HepG2 (cell line): Measurements from ENCODE around the gene HSPA13.

Source experiments
- FOXJ3 ChIP-seq: sonication (generic); formaldehyde crosslinking; IDR thresholded peaks from 2 replicates; pipeline ENCODE4 v1.4.0; 2020; ENCODE audit warnings: missing genetic modification reagents, mild to moderate bottlenecking, borderline replicate concordance
- HMGXB4 ChIP-seq, 2 experiments: sonication (generic) in 1 of 2; formaldehyde crosslinking in 1 of 2; IDR thresholded peaks; 2 replicates each; pipeline versions ENCODE4 v1.4.0 to v1.6.1; 2018 to 2020; ENCODE audit warnings: missing genetic modification reagents in 2 of 2, borderline replicate concordance in 1 of 2, low read depth in 1 of 2, mild to moderate bottlenecking in 1 of 2, missing biosample characterization in 1 of 2
- KDM5A ChIP-seq: fragments of 200-600 bp; sonication (generic); IDR thresholded peaks from 2 replicates; pipeline ENCODE4 v1.7.0; 2018; ENCODE audit warnings: antibody characterized with exemption, mild to moderate bottlenecking, low read length, borderline replicate concordance
- KLF16 ChIP-seq, 2 experiments: sonication (generic) in 1 of 2; formaldehyde crosslinking in 1 of 2; IDR thresholded peaks; 2 replicates each; pipeline versions ENCODE4 v1.6.1 to v1.8.0; 2016 to 2023; ENCODE audit warnings: missing genetic modification reagents in 2 of 2, missing compliant biosample characterization in 1 of 2
- MAFF ChIP-seq: IDR thresholded peaks from 2 replicates; pipeline ENCODE4 v1.6.1; 2011; ENCODE audit warnings: low read depth, low read length, improper control_type of control experiment
- MTA3 ChIP-seq: sonication (generic); formaldehyde crosslinking; IDR thresholded peaks from 2 replicates; pipeline ENCODE4 v1.4.0; 2020; ENCODE audit warnings: missing genetic modification reagents
- PHF20 ChIP-seq: sonication (generic); formaldehyde crosslinking; IDR thresholded peaks from 2 replicates; pipeline ENCODE4 v1.5.0; 2020; ENCODE audit warnings: mild to moderate bottlenecking, missing genetic modification reagents
- POLR2AphosphoS5 ChIP-seq: IDR thresholded peaks from 2 replicates; pipeline ENCODE4 v1.6.1; 2012; ENCODE audit warnings: low read depth, low read length
- SNAPC5 ChIP-seq: sonication (generic); formaldehyde crosslinking; IDR thresholded peaks from 2 replicates; pipeline ENCODE4 v1.8.1; 2023; ENCODE audit warnings: mild to moderate bottlenecking, missing genetic modification reagents, borderline replicate concordance
- ZBTB2 ChIP-seq: sonication (generic); formaldehyde crosslinking; IDR thresholded peaks from 2 replicates; pipeline ENCODE4 v1.8.0; 2022; ENCODE audit warnings: low read depth, missing genetic modification reagents
- ZIK1 ChIP-seq: sonication (generic); formaldehyde crosslinking; IDR thresholded peaks from 2 replicates; pipeline ENCODE4 v1.5.0; 2020; ENCODE audit warnings: mild to moderate bottlenecking, low read depth, missing genetic modification reagents, borderline replicate concordance
- TF ChIP-seq, protein P1 (sequence below): sonication (generic); formaldehyde crosslinking; IDR thresholded peaks from 2 replicates; pipeline ENCODE4 v1.5.0; 2020; ENCODE audit warnings: mild to moderate bottlenecking, missing genetic modification reagents, moderate library complexity

DNA sequence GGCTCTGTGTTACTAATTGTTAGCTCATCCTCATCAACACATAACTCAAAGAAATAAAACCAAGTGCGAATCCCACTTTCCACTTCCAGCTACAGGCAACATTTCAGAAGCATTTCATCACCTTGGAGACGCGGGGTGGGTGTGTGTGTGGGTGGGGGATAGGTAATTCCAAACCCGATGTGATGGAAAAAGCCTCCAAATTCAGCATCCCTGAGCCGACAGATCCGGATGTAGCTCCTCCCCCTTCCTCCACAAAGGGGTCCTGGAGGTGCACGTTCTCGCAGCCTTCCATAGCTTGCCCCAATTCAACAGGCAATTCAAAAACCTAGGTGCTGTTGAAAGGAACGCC, 486 bp downstream of the HSPA13 start:
- TF ChIP-seq KLF16 (CRISPR knock-in tag; IDR thresholded peaks at IDR 0.05) (no peak), PHF20 (CRISPR knock-in tag) (no peak), MTA3 (CRISPR knock-in tag) (no peak), POLR2AphosphoS5 (no peak), FOXJ3 (no peak), SNAPC5 (CRISPR knock-in tag) (no peak), MAFF (no peak), HMGXB4 (CRISPR knock-in tag; IDR thresholded peaks at IDR 0.05; ENCODE audit: borderline replicate concordance in 1 of 2, low read depth in 1 of 2) (no peak), ZBTB2 (CRISPR knock-in tag) (no peak), ZIK1 (CRISPR knock-in tag) (no peak), KDM5A (no peak)
- TF ChIP-seq, protein P1, sequence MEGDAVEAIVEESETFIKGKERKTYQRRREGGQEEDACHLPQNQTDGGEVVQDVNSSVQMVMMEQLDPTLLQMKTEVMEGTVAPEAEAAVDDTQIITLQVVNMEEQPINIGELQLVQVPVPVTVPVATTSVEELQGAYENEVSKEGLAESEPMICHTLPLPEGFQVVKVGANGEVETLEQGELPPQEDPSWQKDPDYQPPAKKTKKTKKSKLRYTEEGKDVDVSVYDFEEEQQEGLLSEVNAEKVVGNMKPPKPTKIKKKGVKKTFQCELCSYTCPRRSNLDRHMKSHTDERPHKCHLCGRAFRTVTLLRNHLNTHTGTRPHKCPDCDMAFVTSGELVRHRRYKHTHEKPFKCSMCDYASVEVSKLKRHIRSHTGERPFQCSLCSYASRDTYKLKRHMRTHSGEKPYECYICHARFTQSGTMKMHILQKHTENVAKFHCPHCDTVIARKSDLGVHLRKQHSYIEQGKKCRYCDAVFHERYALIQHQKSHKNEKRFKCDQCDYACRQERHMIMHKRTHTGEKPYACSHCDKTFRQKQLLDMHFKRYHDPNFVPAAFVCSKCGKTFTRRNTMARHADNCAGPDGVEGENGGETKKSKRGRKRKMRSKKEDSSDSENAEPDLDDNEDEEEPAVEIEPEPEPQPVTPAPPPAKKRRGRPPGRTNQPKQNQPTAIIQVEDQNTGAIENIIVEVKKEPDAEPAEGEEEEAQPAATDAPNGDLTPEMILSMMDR (CRISPR knock-in tag): no peak
